K562 (cell line): ENCODE measurements around the gene CENPO. TPM values are rescaled to one million over a fixed set of nuclear protein-coding genes. Genes with fewer than 3 reads are reported as not detected.

ENCODE experiments used
- JUNB ChIP-seq: fragments of 450-650 bp; formaldehyde crosslinking; conservative IDR thresholded peaks from 2 replicates; pipeline ENCODE4 v1.4.0; 2020; ENCODE audit warnings: mild to moderate bottlenecking
- POLR2G ChIP-seq: fragments of 200-400 bp; formaldehyde crosslinking; IDR thresholded peaks from 2 replicates; pipeline ENCODE4 v1.6.1; 2017; ENCODE audit warnings: low read depth, mild to moderate bottlenecking, antibody characterized with exemption, low read length, moderate library complexity
- SETDB1 ChIP-seq: IDR thresholded peaks from one replicate; pipeline ENCODE4 v1.6.1; 2012; ENCODE audit warnings: low read length, control low read depth, inconsistent platforms
- polyA plus RNA-seq, 8 experiments: library from polyadenylated mRNA; depleted of rRNA in 4 of 8; stranded (reverse) in 5 of 8; unstranded in 3 of 8; fragments of >200 nt; fragmentation: Nextera tagmentation in 2 of 8; fragmentation: Illumina TruSeq in 1 of 8; extraction: Ambion mirVana in 2 of 8; extraction: Trizol in 1 of 8; gene quantifications; 2 replicates each; pipeline versions ENCODE4 v1.2.1 to v1.2.3, GENCODE V29; 2011 to 2014; ENCODE audit warnings: inconsistent platforms in 1 of 8, missing spikeins in 1 of 8
- total RNA-seq, 7 experiments: library from RNA; depleted of rRNA in 6 of 7; stranded (reverse); fragments of >200 nt in 6 of 7; fragmentation: Illumina TruSeq in 2 of 7; extraction: Trizol in 2 of 7; gene quantifications; 2 replicates each; pipeline versions ENCODE4 v1.2.1 to v1.2.3, GENCODE V29; 2011 to 2021; ENCODE audit warnings: low replicate concordance in 1 of 7
- TF ChIP-seq, protein P1 (sequence below), 2 experiments: fragments of 450-650 bp in 1 of 2; sonication (generic) in 1 of 2; formaldehyde crosslinking in 1 of 2; IDR thresholded peaks; 2 replicates each; pipeline versions ENCODE4 v1.7.1 to v1.9.0; 2016 to 2022; ENCODE audit warnings: inconsistent platforms in 1 of 2, mild to moderate bottlenecking in 1 of 2, missing genetic modification reagents in 1 of 2
- TF ChIP-seq, protein P2 (sequence below), 2 experiments: fragments of 250-450 bp in 1 of 2; fragments of 450-650 bp in 1 of 2; sonication (Bioruptor Pico) in 1 of 2; IDR thresholded peaks; 2 replicates each; pipeline versions ENCODE4 v1.6.1 to v1.8.0; 2016 to 2021; ENCODE audit warnings: mild to moderate bottlenecking in 2 of 2, moderate library complexity in 2 of 2, missing compliant biosample characterization in 1 of 2, missing genetic modification characterization in 1 of 2

CENPO gene
- total and polyA plus RNA-seq, 9 of the 15 experiments (the other 6 are each of a cell fraction or from before 2014, with no cell fraction given): 30.6 to 59.4 (median 38.9) TPM

DNA sequence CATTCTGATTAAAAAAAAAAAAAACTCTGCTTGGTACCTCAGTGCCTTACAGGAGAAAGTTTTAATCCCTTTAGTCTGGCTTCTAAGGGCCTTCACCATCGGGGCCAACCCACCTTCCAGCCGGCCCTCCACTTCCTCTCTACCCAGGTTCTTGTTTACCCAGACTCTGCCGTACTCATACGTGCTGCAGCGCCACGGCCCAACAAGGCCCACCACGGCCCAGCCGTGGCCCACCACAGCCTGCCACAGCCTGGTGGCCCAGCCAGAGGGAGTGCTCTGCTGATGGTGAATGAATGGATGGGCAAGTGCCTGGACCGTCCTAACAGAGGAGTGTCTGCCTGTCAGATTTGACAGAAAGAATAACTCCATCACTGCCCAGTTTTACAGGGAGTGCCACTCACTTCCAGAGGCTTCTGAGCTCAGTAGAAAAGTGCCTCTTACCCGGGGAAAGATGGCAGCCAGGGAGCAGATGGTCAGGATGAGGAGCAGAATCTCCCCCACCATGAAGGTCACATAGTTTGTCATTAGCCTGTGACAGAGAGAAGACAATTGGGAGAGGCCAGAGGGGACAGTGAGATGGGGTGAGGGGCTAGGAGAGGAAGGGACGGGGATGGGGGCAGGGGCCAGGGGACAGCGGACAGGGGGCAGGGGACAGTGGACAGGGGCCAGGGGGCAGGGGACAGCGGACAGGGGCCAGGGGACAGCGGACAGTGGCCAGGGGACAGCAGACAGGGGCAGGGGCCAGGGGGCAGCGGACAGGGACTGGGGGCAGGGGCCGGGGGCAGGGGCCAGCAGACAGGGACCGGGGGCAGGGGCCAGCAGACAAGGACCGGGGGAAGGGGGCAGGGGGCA, 38.2 kb downstream of the CENPO start (continued):
- TF ChIP-seq, protein P1, sequence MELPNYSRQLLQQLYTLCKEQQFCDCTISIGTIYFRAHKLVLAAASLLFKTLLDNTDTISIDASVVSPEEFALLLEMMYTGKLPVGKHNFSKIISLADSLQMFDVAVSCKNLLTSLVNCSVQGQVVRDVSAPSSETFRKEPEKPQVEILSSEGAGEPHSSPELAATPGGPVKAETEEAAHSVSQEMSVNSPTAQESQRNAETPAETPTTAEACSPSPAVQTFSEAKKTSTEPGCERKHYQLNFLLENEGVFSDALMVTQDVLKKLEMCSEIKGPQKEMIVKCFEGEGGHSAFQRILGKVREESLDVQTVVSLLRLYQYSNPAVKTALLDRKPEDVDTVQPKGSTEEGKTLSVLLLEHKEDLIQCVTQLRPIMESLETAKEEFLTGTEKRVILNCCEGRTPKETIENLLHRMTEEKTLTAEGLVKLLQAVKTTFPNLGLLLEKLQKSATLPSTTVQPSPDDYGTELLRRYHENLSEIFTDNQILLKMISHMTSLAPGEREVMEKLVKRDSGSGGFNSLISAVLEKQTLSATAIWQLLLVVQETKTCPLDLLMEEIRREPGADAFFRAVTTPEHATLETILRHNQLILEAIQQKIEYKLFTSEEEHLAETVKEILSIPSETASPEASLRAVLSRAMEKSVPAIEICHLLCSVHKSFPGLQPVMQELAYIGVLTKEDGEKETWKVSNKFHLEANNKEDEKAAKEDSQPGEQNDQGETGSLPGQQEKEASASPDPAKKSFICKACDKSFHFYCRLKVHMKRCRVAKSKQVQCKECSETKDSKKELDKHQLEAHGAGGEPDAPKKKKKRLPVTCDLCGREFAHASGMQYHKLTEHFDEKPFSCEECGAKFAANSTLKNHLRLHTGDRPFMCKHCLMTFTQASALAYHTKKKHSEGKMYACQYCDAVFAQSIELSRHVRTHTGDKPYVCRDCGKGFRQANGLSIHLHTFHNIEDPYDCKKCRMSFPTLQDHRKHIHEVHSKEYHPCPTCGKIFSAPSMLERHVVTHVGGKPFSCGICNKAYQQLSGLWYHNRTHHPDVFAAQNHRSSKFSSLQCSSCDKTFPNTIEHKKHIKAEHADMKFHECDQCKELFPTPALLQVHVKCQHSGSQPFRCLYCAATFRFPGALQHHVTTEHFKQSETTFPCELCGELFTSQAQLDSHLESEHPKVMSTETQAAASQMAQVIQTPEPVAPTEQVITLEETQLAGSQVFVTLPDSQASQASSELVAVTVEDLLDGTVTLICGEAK (IDR thresholded peaks at IDR 0.05): no peak
- TF ChIP-seq, protein P1 (CRISPR knock-in tag; IDR thresholded peaks at IDR 0.05): no peak
- TF ChIP-seq POLR2G (0 out of 2 replicates have a peak, but pooled peaks have one; percentile 20), JUNB (CRISPR knock-in tag) (no peak), SETDB1 (no peak)
- TF ChIP-seq, protein P2, sequence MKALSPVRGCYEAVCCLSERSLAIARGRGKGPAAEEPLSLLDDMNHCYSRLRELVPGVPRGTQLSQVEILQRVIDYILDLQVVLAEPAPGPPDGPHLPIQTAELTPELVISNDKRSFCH (CRISPR knock-in tag; IDR thresholded peaks at IDR 0.05): no peak
- TF ChIP-seq, protein P2 (tag; IDR thresholded peaks at IDR 0.05): no peak
- TF ChIP-seq, all 486 proteins: peak for 1
